ENCODE data around the gene APBB2.
A peak's percentile ranks its signal among the peaks of the same experiment; 100 is the strongest.
"Not testable (repeated sequence)": the region's sequence is repeated elsewhere in the genome, so short reads cannot be mapped to it uniquely, and the experiment has no call there.

The APBB2 gene

DNA sequence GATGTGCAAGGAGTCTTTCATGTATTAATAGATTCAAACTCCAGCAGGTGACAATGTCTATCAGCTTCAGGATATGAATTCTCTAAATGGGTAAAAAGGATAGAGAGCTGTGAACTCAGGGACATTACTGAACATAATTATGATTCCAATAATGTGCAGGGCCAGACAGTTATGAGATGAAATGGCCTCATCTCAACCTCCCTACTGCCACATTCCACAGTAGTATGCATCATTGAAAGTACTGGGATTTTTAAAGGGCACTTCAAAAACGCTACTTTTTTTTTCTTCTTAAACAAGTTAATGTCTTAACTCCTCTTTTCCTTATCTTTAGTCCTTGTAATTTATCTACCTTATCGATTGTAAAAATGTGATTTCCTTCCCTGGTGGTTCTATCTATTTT lies 202.0 kb downstream of the APBB2 start:
- TF ChIP-seq, protein P1, sequence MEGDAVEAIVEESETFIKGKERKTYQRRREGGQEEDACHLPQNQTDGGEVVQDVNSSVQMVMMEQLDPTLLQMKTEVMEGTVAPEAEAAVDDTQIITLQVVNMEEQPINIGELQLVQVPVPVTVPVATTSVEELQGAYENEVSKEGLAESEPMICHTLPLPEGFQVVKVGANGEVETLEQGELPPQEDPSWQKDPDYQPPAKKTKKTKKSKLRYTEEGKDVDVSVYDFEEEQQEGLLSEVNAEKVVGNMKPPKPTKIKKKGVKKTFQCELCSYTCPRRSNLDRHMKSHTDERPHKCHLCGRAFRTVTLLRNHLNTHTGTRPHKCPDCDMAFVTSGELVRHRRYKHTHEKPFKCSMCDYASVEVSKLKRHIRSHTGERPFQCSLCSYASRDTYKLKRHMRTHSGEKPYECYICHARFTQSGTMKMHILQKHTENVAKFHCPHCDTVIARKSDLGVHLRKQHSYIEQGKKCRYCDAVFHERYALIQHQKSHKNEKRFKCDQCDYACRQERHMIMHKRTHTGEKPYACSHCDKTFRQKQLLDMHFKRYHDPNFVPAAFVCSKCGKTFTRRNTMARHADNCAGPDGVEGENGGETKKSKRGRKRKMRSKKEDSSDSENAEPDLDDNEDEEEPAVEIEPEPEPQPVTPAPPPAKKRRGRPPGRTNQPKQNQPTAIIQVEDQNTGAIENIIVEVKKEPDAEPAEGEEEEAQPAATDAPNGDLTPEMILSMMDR (conservative IDR thresholded peaks at IDR 0.05), result no peak
- H3K27ac ChIP-seq, result no peak overlapping the region

DNA sequence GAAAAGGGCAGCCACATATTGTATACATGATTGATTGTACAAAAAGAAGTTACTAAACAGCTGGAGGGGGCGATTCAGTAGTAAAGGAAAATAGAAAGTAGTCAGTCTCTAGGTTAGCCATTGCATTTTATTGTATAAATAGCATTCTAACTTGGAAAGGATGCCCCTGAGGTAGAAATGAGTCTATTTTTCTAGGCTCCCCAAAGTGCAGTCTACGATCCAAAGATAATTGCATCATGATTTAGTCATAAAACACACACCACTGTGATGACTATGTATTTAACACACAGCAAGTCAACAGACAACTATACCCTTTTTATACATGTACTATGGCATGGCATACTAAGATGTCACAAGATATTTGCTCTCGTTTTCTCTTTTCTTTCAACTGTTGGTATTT lies 204.9 kb downstream of the APBB2 start:
- TF ChIP-seq, protein P1 (conservative IDR thresholded peaks at IDR 0.05), result no peak

DNA sequence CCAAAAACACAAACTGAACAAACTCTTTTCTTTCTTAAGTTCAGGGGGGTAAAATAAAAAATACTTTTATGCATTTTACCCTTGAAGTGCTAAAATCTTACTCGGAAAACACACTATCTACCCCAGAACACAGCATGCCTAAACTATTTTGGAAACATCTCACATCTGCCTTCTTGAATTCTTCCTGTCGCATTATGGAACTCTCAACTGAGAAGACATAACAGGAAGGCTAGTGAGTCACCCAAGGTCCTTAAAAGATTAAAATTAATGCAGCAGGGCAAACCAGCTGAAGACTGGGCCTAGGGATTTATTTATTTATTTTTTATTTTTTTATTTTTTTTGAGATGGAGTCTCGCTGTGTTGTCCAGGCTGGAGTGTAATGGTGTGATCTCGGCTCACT lies 208.2 kb downstream of the APBB2 start:
- TF ChIP-seq, protein P1 (conservative IDR thresholded peaks at IDR 0.05), result no peak

More for the DNA sequence above, 204.9 kb downstream of the APBB2 start:
- H3K27ac ChIP-seq, result no peak overlapping the region

DNA sequence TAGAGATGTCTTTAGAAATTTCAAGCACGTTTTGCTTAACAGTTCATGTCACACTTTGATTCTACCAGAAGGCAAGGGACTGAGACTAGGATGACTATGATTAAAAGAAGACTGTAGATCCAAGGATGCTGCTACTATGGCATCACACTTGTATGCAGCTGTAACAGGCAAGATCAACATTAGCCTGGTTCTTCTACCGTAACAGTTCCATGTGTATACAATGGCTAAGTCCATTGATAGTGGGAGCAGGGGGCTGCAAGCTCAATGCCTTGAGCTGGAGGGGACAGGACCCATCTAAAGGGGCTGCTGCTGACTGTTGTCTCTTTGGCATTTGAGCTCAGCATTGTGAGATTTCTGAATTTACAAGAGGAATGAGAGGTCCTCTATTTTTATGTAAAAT lies 212.0 kb downstream of the APBB2 start:
- H3K27ac ChIP-seq, result no peak overlapping the region
- TF ChIP-seq, protein P1 (conservative IDR thresholded peaks at IDR 0.05), result no peak

More for the DNA sequence above, 208.2 kb downstream of the APBB2 start:
- H3K27ac ChIP-seq, result no peak overlapping the region

DNA sequence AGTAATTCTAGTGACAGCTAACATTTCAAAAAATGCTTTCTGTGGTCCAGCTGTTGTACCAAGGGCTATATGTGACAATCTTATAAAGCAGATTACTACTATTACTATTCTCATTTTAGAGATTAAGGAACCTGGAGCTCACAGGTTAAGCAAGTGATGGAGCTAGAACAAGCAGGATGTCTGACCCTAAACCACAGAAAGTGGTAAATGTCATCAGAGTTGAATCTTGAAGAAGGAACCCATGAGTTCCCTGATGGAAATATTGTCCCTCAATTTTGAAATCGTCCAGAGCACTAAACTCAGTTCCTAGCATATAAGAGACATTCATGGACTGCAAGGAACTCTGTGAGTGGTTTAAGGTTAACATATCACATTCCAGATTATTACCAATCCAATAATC lies 214.0 kb downstream of the APBB2 start:
- H3K27ac ChIP-seq, result no peak overlapping the region
- TF ChIP-seq, protein P1 (conservative IDR thresholded peaks at IDR 0.05), result no peak

DNA sequence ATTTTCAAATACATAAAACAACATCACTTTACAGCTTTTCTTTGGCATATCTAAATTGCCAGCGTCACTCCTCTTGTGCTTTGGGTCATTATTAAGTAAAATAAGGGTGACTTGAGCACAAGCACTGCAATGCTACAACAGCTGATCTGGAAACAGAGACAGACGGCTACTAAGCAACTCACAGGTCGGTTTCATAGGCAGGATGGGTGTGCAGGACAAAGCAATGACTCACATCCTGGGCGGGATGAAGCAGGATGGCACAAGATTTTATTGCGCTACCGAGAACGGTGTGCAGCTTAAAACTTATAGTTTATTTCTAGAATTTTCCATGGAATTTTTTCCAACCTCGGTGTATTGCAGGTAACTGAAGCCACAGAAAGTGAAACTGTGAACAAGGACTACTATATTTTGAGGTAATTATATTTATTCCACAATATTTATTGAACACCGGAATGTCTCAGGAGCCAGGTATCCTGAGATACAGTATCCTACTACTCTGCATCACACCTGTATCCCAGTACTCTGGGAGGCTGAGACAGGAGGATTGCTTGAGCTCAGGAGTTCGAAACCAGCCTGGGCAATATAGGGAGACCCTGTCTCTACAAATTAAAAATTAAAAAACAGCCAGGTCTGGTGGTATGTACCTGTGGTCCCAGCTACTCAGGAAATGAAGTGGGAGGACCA lies 215.5 kb downstream of the APBB2 start:
- H3K27ac ChIP-seq, result 0 out of 2 replicates have a peak overlapping the region, but pooled peaks have one; percentile 0

DNA sequence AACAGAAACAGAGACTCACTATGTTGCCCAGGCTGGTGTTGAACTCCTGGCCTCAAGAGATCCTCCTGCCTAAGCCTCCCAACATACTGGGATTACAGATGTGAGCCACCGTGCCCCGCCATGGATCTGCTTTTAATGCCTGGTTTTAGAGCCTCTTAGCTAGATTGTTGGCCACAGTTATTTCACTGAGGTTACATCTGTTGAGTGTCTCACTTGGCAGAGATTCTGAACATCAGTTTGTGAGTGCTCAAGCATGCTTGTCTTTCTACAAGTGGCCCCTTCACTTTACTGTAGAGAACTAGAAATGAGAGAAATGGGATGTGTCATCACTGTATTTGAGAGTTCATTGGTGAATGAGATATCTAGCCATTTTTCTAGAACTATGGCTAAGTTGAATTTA lies 218.5 kb downstream of the APBB2 start:
- H3K27ac ChIP-seq, result no peak overlapping the region
- TF ChIP-seq, protein P1 (conservative IDR thresholded peaks at IDR 0.05), result no peak

More for the DNA sequence above, 215.5 kb downstream of the APBB2 start:
- TF ChIP-seq, protein P1 (conservative IDR thresholded peaks at IDR 0.05), result no peak

DNA sequence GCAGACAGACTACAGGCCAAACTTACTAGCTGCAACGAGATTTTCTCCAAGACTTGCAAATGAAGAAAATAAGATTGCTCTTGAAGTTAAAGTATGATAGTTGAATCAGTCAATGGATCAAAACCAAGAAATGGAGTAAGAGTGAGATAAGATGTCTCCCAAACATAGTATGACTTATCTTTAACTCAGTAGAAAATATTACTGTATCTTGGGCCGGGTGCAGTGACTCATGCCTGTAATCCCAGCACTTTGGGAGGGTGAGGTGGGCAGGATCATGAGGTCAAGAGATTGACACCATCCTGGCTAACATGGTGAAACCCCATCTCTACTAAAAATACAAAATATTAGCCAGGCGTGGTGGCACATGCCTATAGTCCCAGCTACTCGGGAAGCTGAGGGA lies 220.0 kb downstream of the APBB2 start:
- not testable (repeated sequence) for H3K27ac ChIP-seq

DNA sequence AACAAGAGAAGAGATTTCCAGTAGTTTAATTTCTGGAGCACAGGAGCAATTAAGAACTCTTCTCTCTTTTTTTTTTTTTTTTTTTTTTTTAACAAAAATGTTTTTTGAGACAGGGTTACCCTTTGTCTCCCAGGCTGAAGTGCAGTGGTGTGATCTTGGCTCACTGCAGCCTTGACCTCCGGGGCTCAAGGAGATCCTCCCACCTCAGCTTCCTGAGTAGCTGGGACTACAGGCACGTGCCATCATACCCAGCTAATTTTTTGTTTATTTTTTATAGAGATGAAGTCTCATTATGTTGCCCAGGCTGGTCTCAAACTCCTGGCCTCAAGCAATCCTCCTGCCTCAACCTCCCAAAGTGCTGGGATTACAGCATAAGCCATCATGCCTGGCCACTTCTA lies 221.0 kb downstream of the APBB2 start:
- H3K27ac ChIP-seq, result not testable (repeated sequence)

Measured in VCaP (cell line).